ENCODE measurements around the gene DYRK4.
"Not testable (repeated sequence)": the region's sequence is repeated elsewhere in the genome, so short reads cannot be mapped to it uniquely, and the experiment has no call there.

The DYRK4 gene

GRCh38 chr12:4562034-4562657, at the start of gene DYRK4:
TSS of gene DYRK4 (plus strand) at chr12:4562208. CDS start at chr12:4562246, 38 bp downstream.
- no peak within 1 kb of the TSS for H3K4me2 ChIP-seq (ENCODE audit: low read length)
- H3K79me2 ChIP-seq (ENCODE audit: insufficient read depth, low read length), result no peaks in the 10 kb centered on the region
- peaks cover 34% of the 10 kb centered on the region; the same call in 1 of the 2 replicates for H3K36me3 ChIP-seq (ENCODE audit: insufficient read depth, low read length)
- no peak within 1 kb of the TSS for H3K4me3 ChIP-seq (ENCODE audit: low read depth, low read length, poor library complexity, severe bottlenecking)
- no peak within 1 kb of the TSS for H2AFZ ChIP-seq (ENCODE audit: low read length)
- no peak within 1 kb of the TSS for H3K9ac ChIP-seq (ENCODE audit: low read length)
- H3K27me3 ChIP-seq (ENCODE audit: insufficient read depth, low read length), result no peaks in the 10 kb centered on the region
- H3K9me3 ChIP-seq (ENCODE audit: low read length), result no peaks in the 10 kb centered on the region
- H3K4me1 ChIP-seq (ENCODE audit: insufficient read depth, low read length, severe bottlenecking), result peaks cover 13% of the 10 kb centered on the region
- TF ChIP-seq CTCF (IDR thresholded peaks at IDR 0.05; ENCODE audit: low read length), result no peak
- TF ChIP-seq EZH2 (IDR thresholded peaks at IDR 0.05; ENCODE audit: borderline replicate concordance, low read length), result no peak
- H3K9me2 ChIP-seq (ENCODE audit: low read depth, low read length), result no peaks in the 10 kb centered on the region
- no peak within 1 kb of the TSS for H3K27ac ChIP-seq (ENCODE audit: low read depth, low read length, poor library complexity, severe bottlenecking)
- no peaks in the 10 kb centered on the region; the same call in 1 of the 2 replicates for H3F3A ChIP-seq (ENCODE audit: insufficient read depth, low read length)
- H4K20me1 ChIP-seq (ENCODE audit: insufficient read depth, low read length), result no peaks in the 10 kb centered on the region

GRCh38 chr12:4518106-4518728, 43.8 kb upstream of the DYRK4 start:
- TF ChIP-seq CTCF (IDR thresholded peaks at IDR 0.05; ENCODE audit: low read length), result no peak
- Histone ChIP-seq H3K4me2 (ENCODE audit: low read length) (no peak overlapping the region), H3K27ac (ENCODE audit: low read depth, low read length, poor library complexity, severe bottlenecking) (no peak overlapping the region), H3K9me2 (ENCODE audit: low read depth, low read length) (no peaks in the 10 kb centered on the region), H2AFZ (ENCODE audit: low read length) (no peak overlapping the region), H4K20me1 (ENCODE audit: insufficient read depth, low read length) (no peaks in the 10 kb centered on the region), H3K9me3 (ENCODE audit: low read length) (no peaks in the 10 kb centered on the region), H3K9ac (ENCODE audit: low read length) (no peak overlapping the region), H3K4me1 (ENCODE audit: insufficient read depth, low read length, severe bottlenecking) (no peaks in the 10 kb centered on the region), H3F3A (ENCODE audit: insufficient read depth, low read length) (no peaks in the 10 kb centered on the region), H3K36me3 (ENCODE audit: insufficient read depth, low read length) (peaks cover 34% of the 10 kb centered on the region; the same call in 1 of the 2 replicates), H3K4me3 (ENCODE audit: low read depth, low read length, poor library complexity, severe bottlenecking) (no peak overlapping the region), H3K27me3 (ENCODE audit: insufficient read depth, low read length) (no peaks in the 10 kb centered on the region), H3K79me2 (ENCODE audit: insufficient read depth, low read length) (no peaks in the 10 kb centered on the region)

GRCh38 chr12:4523443-4523842, 38.6 kb upstream of the DYRK4 start:
- H2AFZ ChIP-seq (ENCODE audit: low read length); H3K4me2 ChIP-seq (ENCODE audit: low read length); H3K4me1 ChIP-seq (ENCODE audit: insufficient read depth, low read length, severe bottlenecking); H3K4me3 ChIP-seq (ENCODE audit: low read depth, low read length, poor library complexity, severe bottlenecking); H3K79me2 ChIP-seq (ENCODE audit: insufficient read depth, low read length); H3K9me3 ChIP-seq (ENCODE audit: low read length); H4K20me1 ChIP-seq (ENCODE audit: insufficient read depth, low read length); H3K27me3 ChIP-seq (ENCODE audit: insufficient read depth, low read length); H3K27ac ChIP-seq (ENCODE audit: low read depth, low read length, poor library complexity, severe bottlenecking); H3F3A ChIP-seq (ENCODE audit: insufficient read depth, low read length); H3K9me2 ChIP-seq (ENCODE audit: low read depth, low read length); H3K9ac ChIP-seq (ENCODE audit: low read length): not testable (repeated sequence)
- peaks cover 43% of the 10 kb centered on the region for H3K36me3 ChIP-seq (ENCODE audit: insufficient read depth, low read length)
